HL-60 (cell line): ENCODE results near the gene SNRPD3.

Source experiments
- CTCF ChIP-seq: IDR thresholded peaks from one replicate; pipeline ENCODE4 v1.5.1; 2011; ENCODE audit warnings: low read length, control low read depth, inconsistent platforms; ENCODE audit not compliant: insufficient read depth
- GABPA ChIP-seq: IDR thresholded peaks from 2 replicates; pipeline ENCODE4 v1.6.1; 2012; ENCODE audit warnings: low read depth

DNA sequence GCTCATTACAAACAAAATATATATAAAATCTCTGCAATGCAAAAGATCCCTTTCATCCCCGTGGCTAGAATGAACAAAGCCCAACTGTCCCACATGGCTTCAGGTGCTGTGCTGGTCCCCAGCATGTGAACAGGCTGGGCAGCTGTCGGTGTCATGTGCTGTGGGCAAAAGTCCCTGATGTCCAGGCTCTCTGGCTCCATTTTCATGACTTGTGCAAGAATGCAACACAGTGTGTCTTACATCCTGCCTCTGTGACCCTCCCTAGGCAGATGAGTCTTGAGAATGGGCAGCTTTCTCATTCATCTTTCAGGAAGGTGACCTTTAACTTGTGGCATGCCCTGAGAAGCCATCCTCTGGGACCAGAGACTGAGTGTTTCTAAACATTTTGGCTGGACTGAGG lies 15.3 kb upstream of the SNRPD3 start:
- TF ChIP-seq CTCF (no peak), GABPA (no peak)
